Upper lobe of left lung (tissue), 4 donors: ENCODE measurements around the gene CXCR5.

Source experiments
- EP300 ChIP-seq, 4 donors: sonication (generic); formaldehyde crosslinking; IDR thresholded peaks; one replicate each; pipeline ENCODE4 v1.5.1; 2017; ENCODE audit warnings: antibody characterized with exemption in 4 of 4, control low read depth in 2 of 4
- POLR2A ChIP-seq, 4 donors: fragments of 450-650 bp; IDR thresholded peaks; one replicate each; pipeline ENCODE4 v1.5.1; 2016 to 2017; ENCODE audit warnings: antibody characterized with exemption in 4 of 4, mild to moderate bottlenecking in 2 of 4
- TF ChIP-seq, protein P1 (sequence below), 6 experiments: fragments of 450-650 bp in 4 of 6; fragments of 200-600 bp in 2 of 6; sonication (generic) in 2 of 6; IDR thresholded peaks; one replicate each; pipeline ENCODE4 v1.5.1; 2016 to 2019; ENCODE audit warnings: antibody characterized with exemption in 6 of 6

DNA sequence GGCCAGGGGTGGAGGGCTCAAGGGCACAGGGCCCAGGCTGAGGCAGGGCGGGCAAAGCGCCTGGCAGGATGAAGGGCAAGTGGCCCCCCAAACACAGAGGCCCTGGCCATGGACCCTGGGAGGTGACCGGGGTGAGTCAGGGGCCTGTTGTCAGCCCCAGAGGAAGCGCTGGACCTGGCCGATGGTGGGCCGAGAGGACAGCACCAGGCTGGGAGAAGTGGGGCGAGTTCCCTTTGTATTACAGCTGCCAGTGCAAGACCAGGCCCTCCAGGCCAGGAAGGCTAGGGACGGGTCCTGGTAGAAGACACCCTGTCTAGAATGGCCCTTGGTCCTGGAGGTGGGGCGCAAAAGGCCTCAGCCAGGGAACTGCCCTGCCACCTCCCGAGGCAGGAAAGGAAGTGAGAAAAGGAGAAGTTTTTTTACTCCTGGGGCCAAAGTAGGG lies 12.8 kb downstream of the CXCR5 start:
- no peak for TF ChIP-seq EP300 (IDR thresholded peaks at IDR 0.05)
- TF ChIP-seq, protein P1, sequence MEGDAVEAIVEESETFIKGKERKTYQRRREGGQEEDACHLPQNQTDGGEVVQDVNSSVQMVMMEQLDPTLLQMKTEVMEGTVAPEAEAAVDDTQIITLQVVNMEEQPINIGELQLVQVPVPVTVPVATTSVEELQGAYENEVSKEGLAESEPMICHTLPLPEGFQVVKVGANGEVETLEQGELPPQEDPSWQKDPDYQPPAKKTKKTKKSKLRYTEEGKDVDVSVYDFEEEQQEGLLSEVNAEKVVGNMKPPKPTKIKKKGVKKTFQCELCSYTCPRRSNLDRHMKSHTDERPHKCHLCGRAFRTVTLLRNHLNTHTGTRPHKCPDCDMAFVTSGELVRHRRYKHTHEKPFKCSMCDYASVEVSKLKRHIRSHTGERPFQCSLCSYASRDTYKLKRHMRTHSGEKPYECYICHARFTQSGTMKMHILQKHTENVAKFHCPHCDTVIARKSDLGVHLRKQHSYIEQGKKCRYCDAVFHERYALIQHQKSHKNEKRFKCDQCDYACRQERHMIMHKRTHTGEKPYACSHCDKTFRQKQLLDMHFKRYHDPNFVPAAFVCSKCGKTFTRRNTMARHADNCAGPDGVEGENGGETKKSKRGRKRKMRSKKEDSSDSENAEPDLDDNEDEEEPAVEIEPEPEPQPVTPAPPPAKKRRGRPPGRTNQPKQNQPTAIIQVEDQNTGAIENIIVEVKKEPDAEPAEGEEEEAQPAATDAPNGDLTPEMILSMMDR (IDR thresholded peaks at IDR 0.05), result no peak
- no peak for TF ChIP-seq POLR2A (IDR thresholded peaks at IDR 0.05)
